B cell (primary cell): Measurements from ENCODE around the gene SLC4A1. TPM values are rescaled to one million over a fixed set of nuclear protein-coding genes. Genes with fewer than 3 reads are reported as not detected.

Experiments used
- ATAC-seq: fragments of 200-7000 bp; cut with Tn5 transposase; one replicate; pipeline ENCODE4 v1.10.0; 2021; ENCODE audit warnings: low read depth, mild to moderate bottlenecking, moderate number of reproducible peaks, moderate library complexity
- CTCF ChIA-PET: fragments of 350-600 bp; sonication (Branson Sonifier 250); formaldehyde crosslinking; loops from one replicate; lab custom pipeline; 2021; ENCODE audit warnings: antibody characterized with exemption, inconsistent platforms; lab: Charles Lee
- POLR2A ChIA-PET: fragments of 350-600 bp; sonication (Branson Sonifier 250); formaldehyde crosslinking; loops from one replicate; lab custom pipeline; 2021; ENCODE audit warnings: antibody characterized with exemption; lab: Charles Lee
- DNase-seq: peaks from one replicate; pipeline ENCODE4 v3.0.0; 2013
- H2AFZ ChIP-seq: 2 replicates; pipeline ENCODE4 v1.6.1; 2012; ENCODE audit warnings: mild to moderate bottlenecking, low read depth, low read length; ENCODE audit not compliant: insufficient read depth, poor library complexity, severe bottlenecking
- H3K27ac ChIP-seq, 2 donors: 1 replicate in 1 of 2; 2 replicates in 1 of 2; pipeline ENCODE4 v1.5.1; 2012 to 2013; ENCODE audit warnings: low read length in 2 of 2, mild to moderate bottlenecking in 2 of 2, moderate library complexity in 1 of 2
- H3K27me3 ChIP-seq, 4 experiments: fragments of 200-600 bp in 1 of 4; sonication (generic) in 1 of 4; replicated peaks in 1 of 4; 1 replicate in 2 of 4; 2 replicates in 2 of 4; pipeline versions ENCODE4 v1.6.1 to v1.7.0; 2013 to 2016; ENCODE audit warnings: low read length in 3 of 4, mild to moderate bottlenecking in 2 of 4, mixed read lengths in 1 of 4, moderate library complexity in 1 of 4; ENCODE audit not compliant: insufficient read depth in 4 of 4, control insufficient read depth in 3 of 4; ENCODE audit errors: control extremely low read depth in 1 of 4
- H3K36me3 ChIP-seq, 2 experiments: replicated peaks in 1 of 2; 1 replicate in 1 of 2; 2 replicates in 1 of 2; pipeline versions ENCODE4 v1.6.1 to v1.7.1; 2013; ENCODE audit warnings: low read length in 1 of 2; ENCODE audit not compliant: insufficient read depth in 2 of 2, control insufficient read depth in 1 of 2; ENCODE audit errors: control extremely low read depth in 1 of 2, extremely low read depth in 1 of 2
- H3K4me1 ChIP-seq, 2 donors: fragments of 200-600 bp in 1 of 2; sonication (generic) in 1 of 2; 1 replicate in 1 of 2; 2 replicates in 1 of 2; pipeline versions ENCODE4 v1.5.1 to v1.6.1; 2013 to 2017; ENCODE audit warnings: low read length in 2 of 2; ENCODE audit not compliant: control insufficient read depth in 2 of 2, insufficient read depth in 2 of 2
- H3K4me2 ChIP-seq: replicated peaks from 2 replicates; pipeline ENCODE3; 2012; ENCODE audit warnings: mild to moderate bottlenecking, low read depth, low read length; ENCODE audit not compliant: poor library complexity, severe bottlenecking
- H3K4me3 ChIP-seq, 5 experiments: fragments of 200-600 bp in 1 of 5; sonication (generic) in 1 of 5; 1 replicate in 3 of 5; 2 replicates in 2 of 5; pipeline versions ENCODE4 v1.5.1 to v1.7.0; 2011 to 2016; ENCODE audit warnings: low read length in 4 of 5, mild to moderate bottlenecking in 4 of 5, low read depth in 2 of 5, control low read depth in 1 of 5, moderate library complexity in 1 of 5; ENCODE audit not compliant: insufficient read depth in 1 of 5; ENCODE audit errors: control extremely low read depth in 1 of 5, extremely low read depth in 1 of 5
- H3K79me2 ChIP-seq: fragments of 200-600 bp; sonication (generic); one replicate; pipeline ENCODE4 v1.6.0; 2016; ENCODE audit warnings: low read length; ENCODE audit not compliant: control insufficient read depth, insufficient read depth
- H3K9ac ChIP-seq: fragments of 200-600 bp; sonication (generic); 2 replicates; pipeline ENCODE4 v1.6.1; 2017; ENCODE audit warnings: mild to moderate bottlenecking, low read length, moderate library complexity
- H3K9me3 ChIP-seq, 3 donors: one replicate each; pipeline versions ENCODE4 v1.6.1 to v1.7.1; 2013; ENCODE audit warnings: low read length in 2 of 3; ENCODE audit not compliant: control insufficient read depth in 2 of 3, insufficient read depth in 1 of 3; ENCODE audit errors: control extremely low read depth in 1 of 3
- H4K20me1 ChIP-seq: 2 replicates; pipeline ENCODE4 v1.6.0; 2012; ENCODE audit warnings: mild to moderate bottlenecking, low read length; ENCODE audit not compliant: insufficient read depth, control insufficient read depth, poor library complexity, severe bottlenecking
- H3K27ac Mint-ChIP-seq: one replicate; pipeline ENCODE4 v1.8.0; 2021; ENCODE audit warnings: mixed read lengths
- H3K27me3 Mint-ChIP-seq: one replicate; pipeline ENCODE4 v1.8.0; 2021; ENCODE audit warnings: mixed read lengths
- H3K4me1 Mint-ChIP-seq: one replicate; pipeline ENCODE4 v1.8.0; 2021; ENCODE audit warnings: mixed read lengths
- H3K4me3 Mint-ChIP-seq: one replicate; pipeline ENCODE4 v1.8.0; 2021; ENCODE audit warnings: mixed read lengths
- H3K9me3 Mint-ChIP-seq: one replicate; pipeline ENCODE4 v1.8.0; 2022; ENCODE audit warnings: mixed read lengths; ENCODE audit not compliant: insufficient read depth
- EZH2 ChIP-seq: IDR thresholded peaks from 2 replicates; pipeline ENCODE4 v1.6.1; 2012; ENCODE audit warnings: borderline replicate concordance, low read depth, mild to moderate bottlenecking, moderate library complexity, low read length; ENCODE audit not compliant: insufficient read depth, poor library complexity, severe bottlenecking
- WGBS: methylation state at CpG from one replicate; pipeline ENCODE4 v1.1.5; 2013; ENCODE audit warnings: missing lambda C conversion rate; ENCODE audit not compliant: insufficient coverage; 5-methylcytosine and 5-hydroxymethylcytosine counted together
- intact Hi-C: fragments of 100-400 bp; cut with micrococcal nuclease; formaldehyde crosslinking; loops from one replicate; pipeline ENCODE4 v1.10.0; 2022
- polyA plus RNA-seq: library from polyadenylated mRNA; depleted of rRNA; stranded (reverse); fragments of >200 nt; gene quantifications from 2 replicates; pipeline ENCODE4 v1.2.3, GENCODE V29; 2012
- total RNA-seq, 2 donors: library from RNA; stranded (reverse); fragments of 120-200 nt in 1 of 2; gene quantifications; 1 replicate in 1 of 2; 2 replicates in 1 of 2; pipeline versions ENCODE4 v1.2.3 to v1.2.4, GENCODE V29; 2013 to 2022
- TF ChIP-seq, protein P1 (sequence below): fragments of 200-600 bp; IDR thresholded peaks from one replicate; pipeline ENCODE4 v1.8.0; 2022; ENCODE audit warnings: antibody characterized with exemption, mild to moderate bottlenecking

Gene SLC4A1
- total and polyA plus RNA-seq, 2 donors (not counting 1 experiment from before 2014, with no cell fraction given): 0.22 TPM; not detected in 1

DNA sequence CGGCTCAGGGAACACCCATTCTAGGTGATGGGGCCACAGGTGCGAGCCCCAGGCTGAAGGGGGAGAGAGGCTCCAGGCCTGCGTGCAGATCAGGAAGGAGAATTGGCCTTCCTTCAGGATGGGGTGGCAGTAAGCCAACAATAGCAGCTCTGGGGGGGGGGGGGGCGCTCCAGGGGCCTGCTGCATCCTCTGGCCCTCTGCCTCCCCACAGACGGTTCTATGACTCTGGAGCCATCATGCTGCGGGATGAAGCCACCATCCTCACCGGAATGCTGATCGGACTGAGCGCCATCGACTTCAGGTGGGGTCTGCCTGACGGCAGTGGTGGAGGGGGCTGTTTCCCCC is 46.6 kb upstream of the SLC4A1 start:
- ATAC-seq (no peak), DNase-seq (no peak)
- ChIA-PET POLR2A (interaction anchor here (0.6 to 1.6 kb wide), 4 partner anchors 48 to 128 kb away, joined by 3 to 8 read pairs (median 4); partner anchors contain the start of gene TMUB2), CTCF (interaction anchor here (0.6 to 7.3 kb wide), 3 partner anchors 100 to 173 kb away, joined by 3 to 38 read pairs (median 3); no protein-coding TSS in a partner anchor)
- Histone ChIP-seq H3K27me3 (peaks cover 0 to 52% (median 22%) of the 10 kb centered on the region in 4 experiments), H3K4me3 (peak overlapping the region in 3 of 5 experiments; percentile 28 to 62 (median 44)), H3K4me1 (peaks cover 19 to 25% of the 10 kb centered on the region in 2 donors), H2AFZ (peak overlapping the region; percentile 65), H3K9me3 (peaks cover 0 to 20% (median 0%) of the 10 kb centered on the region in 3 donors), H3K27ac (no peak overlapping the region), H3K4me2 (peak overlapping the region; percentile 78), H3K36me3 (peaks cover 0 to 2% of the 10 kb centered on the region in 2 experiments), H3K79me2 (no peaks in the 10 kb centered on the region), H3K9ac (peak overlapping the region; percentile 50), H4K20me1 (no peaks in the 10 kb centered on the region)
- TF ChIP-seq EZH2: no peak
- TF ChIP-seq, protein P1, sequence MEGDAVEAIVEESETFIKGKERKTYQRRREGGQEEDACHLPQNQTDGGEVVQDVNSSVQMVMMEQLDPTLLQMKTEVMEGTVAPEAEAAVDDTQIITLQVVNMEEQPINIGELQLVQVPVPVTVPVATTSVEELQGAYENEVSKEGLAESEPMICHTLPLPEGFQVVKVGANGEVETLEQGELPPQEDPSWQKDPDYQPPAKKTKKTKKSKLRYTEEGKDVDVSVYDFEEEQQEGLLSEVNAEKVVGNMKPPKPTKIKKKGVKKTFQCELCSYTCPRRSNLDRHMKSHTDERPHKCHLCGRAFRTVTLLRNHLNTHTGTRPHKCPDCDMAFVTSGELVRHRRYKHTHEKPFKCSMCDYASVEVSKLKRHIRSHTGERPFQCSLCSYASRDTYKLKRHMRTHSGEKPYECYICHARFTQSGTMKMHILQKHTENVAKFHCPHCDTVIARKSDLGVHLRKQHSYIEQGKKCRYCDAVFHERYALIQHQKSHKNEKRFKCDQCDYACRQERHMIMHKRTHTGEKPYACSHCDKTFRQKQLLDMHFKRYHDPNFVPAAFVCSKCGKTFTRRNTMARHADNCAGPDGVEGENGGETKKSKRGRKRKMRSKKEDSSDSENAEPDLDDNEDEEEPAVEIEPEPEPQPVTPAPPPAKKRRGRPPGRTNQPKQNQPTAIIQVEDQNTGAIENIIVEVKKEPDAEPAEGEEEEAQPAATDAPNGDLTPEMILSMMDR: no peak
- no peak overlapping the region for H3K27ac Mint-ChIP-seq
- 50% methylated on average over 1 of the region's 11 CpGs for WGBS
- intact Hi-C loops: no loop called here
- H3K4me1 Mint-ChIP-seq: peaks cover 21% of the 10 kb centered on the region
- H3K27me3 Mint-ChIP-seq: peaks cover 41% of the 10 kb centered on the region
- peak overlapping the region; percentile 77 for H3K4me3 Mint-ChIP-seq
- H3K9me3 Mint-ChIP-seq: peaks cover 5% of the 10 kb centered on the region

DNA sequence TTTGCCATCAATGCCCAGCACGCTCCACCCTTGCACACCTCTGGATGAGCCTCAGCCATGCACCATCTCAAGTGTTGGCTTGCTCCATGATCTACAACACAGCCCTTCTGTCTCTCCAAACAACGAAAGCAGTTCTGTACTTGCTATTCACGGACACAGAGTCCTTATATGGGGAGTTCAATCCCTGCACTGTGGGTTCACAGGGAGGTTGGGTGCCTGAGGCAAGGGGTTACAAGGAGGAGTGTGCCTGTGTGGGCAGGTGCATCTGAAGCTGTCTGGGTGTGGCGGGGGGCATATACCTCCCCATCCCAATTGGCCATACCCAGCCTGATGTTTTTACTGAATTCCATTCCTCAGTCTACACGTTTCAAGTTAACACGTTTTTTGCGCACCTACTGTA is 46.1 kb upstream of the SLC4A1 start:
- H3K4me3 Mint-ChIP-seq: peak overlapping the region; percentile 57
- H2AFZ ChIP-seq: no peak overlapping the region
- H3K27ac Mint-ChIP-seq: no peak overlapping the region
- peaks cover 23 to 28% of the 10 kb centered on the region in 2 donors for H3K4me1 ChIP-seq
- DNase-seq (no peak), ATAC-seq (no peak)
- peaks cover 41% of the 10 kb centered on the region for H3K27me3 Mint-ChIP-seq
- no peaks in the 10 kb centered on the region for H3K36me3 ChIP-seq
- H3K4me1 Mint-ChIP-seq: peaks cover 24% of the 10 kb centered on the region
- peaks cover 0 to 56% (median 22%) of the 10 kb centered on the region in 4 experiments for H3K27me3 ChIP-seq
- no peak overlapping the region for H3K9ac ChIP-seq
- TF ChIP-seq, protein P1: no peak
- no peak for TF ChIP-seq EZH2
- whole genome bisulfite sequencing: 100% methylated on average over 1 of the region's 7 CpGs
- CTCF ChIA-PET: interaction anchor here (1.1 to 7.3 kb wide), 2 partner anchors 99 to 103 kb away, joined by 3 to 38 read pairs; no protein-coding TSS in a partner anchor
- POLR2A ChIA-PET: interaction anchor here (0.7 to 1.6 kb wide), 3 partner anchors 9 to 93 kb away, joined by 3 to 8 read pairs (median 6); no protein-coding TSS in a partner anchor
- intact Hi-C loops: no loop called here
- H4K20me1 ChIP-seq: no peaks in the 10 kb centered on the region
- no peaks in the 10 kb centered on the region for H3K79me2 ChIP-seq
- H3K4me2 ChIP-seq: no peak overlapping the region
- peaks cover 5% of the 10 kb centered on the region for H3K9me3 Mint-ChIP-seq
- H3K27ac ChIP-seq: no peak overlapping the region
- H3K9me3 ChIP-seq: peaks cover 0 to 25% (median 0%) of the 10 kb centered on the region in 3 donors
- H3K4me3 ChIP-seq: no peak overlapping the region
